ENCODE results near the gene PARP6.

PARP6 gene

GRCh38 chr15:72198356-72199204 lies 73.8 kb downstream of the PARP6 start:
- TF ChIP-seq ZFX (IDR thresholded peaks at IDR 0.05): no peak
- no peak for TF ChIP-seq CTCF (conservative IDR thresholded peaks at IDR 0.05)
- no peak overlapping the region for H3K27ac ChIP-seq

- H3K27ac ChIP-seq: no peak within 1 kb of the TSS
- no peak for TF ChIP-seq CTCF (conservative IDR thresholded peaks at IDR 0.05)
- no peak for TF ChIP-seq ZFX (IDR thresholded peaks at IDR 0.05)
Observed at GRCh38 chr15:72197460-72198355, 74.6 kb downstream of the PARP6 start, which contains the start of gene GRAMD2A. GRAMD2A (minus strand) TSS chr15:72197787.

- H3K27ac ChIP-seq: no peak overlapping the region
- no peak for TF ChIP-seq ZFX (IDR thresholded peaks at IDR 0.05)
- no peak for TF ChIP-seq CTCF (conservative IDR thresholded peaks at IDR 0.05)
Observed at GRCh38 chr15:72197041-72197459, 75.3 kb downstream of the PARP6 start.

GRCh38 chr15:72196409-72197040 lies 75.8 kb downstream of the PARP6 start:
- TF ChIP-seq CTCF (conservative IDR thresholded peaks at IDR 0.05) (no peak), ZFX (IDR thresholded peaks at IDR 0.05) (no peak)
- H3K27ac ChIP-seq: no peak overlapping the region

GRCh38 chr15:72195101-72195511 lies 77.2 kb downstream of the PARP6 start:
- H3K27ac ChIP-seq: no peak overlapping the region

GRCh38 chr15:72193836-72194396 lies 78.4 kb downstream of the PARP6 start:
- TF ChIP-seq CTCF (conservative IDR thresholded peaks at IDR 0.05) (no peak), ZFX (IDR thresholded peaks at IDR 0.05) (no peak)
- no peak overlapping the region for H3K27ac ChIP-seq

More at GRCh38 chr15:72195101-72195511, 77.2 kb downstream of the PARP6 start:
- TF ChIP-seq ZFX (IDR thresholded peaks at IDR 0.05): no peak
- TF ChIP-seq CTCF (conservative IDR thresholded peaks at IDR 0.05): no peak

Data from C4-2B (cell line).